NCI-H446 treated with DMSO at 0.1 percent for 48 hours (cell line): Measurements from ENCODE around the gene CST9L.

ENCODE experiments used
- DNase-seq: peaks from one replicate; lab custom pipeline; 2025; lab: John Stamatoyannopoulos, UW

CST9L gene

DNA sequence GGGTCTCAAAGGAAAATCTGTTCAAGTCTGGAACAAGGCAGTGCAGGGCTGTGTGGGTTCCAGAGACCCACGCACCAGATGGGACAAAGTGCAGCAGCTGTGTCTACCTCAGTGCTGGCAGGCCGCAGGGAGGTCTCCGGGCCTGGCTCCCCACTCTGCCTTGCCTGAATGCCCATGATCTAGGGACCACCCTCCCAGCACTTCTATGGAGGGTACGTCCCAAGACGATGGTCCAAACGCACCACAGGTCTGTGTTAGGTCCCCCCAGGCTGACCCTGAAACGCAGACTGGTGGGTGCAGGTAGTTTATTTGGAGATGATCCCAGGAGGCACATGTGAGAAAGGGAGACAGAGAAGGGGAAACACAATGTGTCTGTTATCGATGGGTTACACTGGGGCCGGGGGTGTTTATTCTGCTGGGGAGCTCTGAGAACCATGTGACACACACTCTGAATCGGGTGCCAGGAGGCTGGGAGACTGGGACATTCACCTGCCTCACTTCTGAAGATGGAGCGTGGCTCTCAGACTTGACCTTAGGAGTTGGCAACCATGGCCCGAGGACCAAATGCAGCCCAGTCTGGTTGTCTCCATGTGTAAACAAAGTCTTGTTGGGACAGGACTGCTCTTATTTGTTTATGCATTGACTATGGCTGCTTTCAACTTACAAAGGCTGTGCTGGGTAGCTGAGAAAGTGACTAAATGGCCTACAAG, 21.7 kb downstream of the CST9L start:
- no peak for DNase-seq

- no peak for DNase-seq
Observed at GRCh38 chr20:23544133-23544532, 24.2 kb downstream of the CST9L start.

GRCh38 chr20:23542801-23543200, 25.5 kb downstream of the CST9L start:
- no peak for DNase-seq

- no peak for DNase-seq
Observed at GRCh38 chr20:23541776-23542175, 26.5 kb downstream of the CST9L start.

DNA sequence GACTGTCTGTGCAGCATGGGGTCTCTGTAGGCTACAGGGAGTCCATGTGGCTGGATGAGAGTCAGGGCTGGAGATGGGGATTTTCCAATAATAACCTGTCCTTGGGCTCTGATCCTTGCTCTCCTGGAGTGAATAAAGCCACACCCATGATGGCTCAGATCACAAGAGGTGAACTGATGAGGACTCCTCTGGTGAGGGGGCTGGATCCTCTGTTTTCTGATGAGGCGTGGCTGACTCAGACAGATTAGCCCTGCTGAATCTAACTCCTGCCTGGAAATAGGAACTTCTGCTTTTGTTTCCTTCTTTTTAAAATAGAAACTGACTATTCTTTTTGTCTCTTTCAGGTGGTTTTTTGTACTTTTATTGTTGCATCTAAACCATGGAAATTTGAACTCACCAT, 27.0 kb downstream of the CST9L start:
- no peak for DNase-seq

DNA sequence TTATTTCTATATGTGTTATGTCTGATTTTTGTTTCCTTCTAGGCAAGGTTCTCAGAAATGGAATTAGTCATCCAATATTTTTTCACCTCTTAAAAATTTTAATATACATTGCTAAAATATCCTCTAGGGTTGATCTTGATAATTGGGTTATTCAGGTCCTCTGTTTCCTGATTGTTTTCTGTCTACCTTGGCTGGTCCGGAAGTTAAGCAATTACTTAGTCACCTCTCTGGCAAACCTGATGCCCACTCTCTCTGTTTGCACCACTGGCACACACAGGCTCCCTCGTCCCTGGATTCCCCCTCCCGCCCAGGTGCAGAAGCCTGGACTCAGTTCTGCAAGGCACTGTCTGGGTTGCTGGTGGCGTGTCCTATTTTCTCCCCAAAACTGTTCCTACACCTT, 27.7 kb downstream of the CST9L start:
- no peak for DNase-seq

DNA sequence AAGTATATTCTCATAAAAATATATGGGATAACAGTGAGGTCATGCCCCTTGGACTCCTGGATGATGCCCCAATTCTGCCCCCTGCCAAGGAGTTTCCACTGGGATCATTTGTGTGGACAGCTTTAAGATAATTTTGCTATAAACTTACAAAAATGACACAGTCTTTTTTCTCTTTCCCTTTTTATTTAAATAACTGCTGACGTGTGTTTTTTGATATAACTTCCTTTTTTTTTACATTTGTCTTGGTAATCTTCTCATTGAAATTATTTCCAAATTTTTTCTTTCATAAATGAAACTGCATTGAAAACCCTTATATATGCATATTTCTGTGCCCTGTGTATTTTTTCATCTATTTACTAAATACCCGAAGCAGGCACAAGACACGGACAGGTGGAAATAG, 31.3 kb downstream of the CST9L start:
- no peak for DNase-seq

DNA sequence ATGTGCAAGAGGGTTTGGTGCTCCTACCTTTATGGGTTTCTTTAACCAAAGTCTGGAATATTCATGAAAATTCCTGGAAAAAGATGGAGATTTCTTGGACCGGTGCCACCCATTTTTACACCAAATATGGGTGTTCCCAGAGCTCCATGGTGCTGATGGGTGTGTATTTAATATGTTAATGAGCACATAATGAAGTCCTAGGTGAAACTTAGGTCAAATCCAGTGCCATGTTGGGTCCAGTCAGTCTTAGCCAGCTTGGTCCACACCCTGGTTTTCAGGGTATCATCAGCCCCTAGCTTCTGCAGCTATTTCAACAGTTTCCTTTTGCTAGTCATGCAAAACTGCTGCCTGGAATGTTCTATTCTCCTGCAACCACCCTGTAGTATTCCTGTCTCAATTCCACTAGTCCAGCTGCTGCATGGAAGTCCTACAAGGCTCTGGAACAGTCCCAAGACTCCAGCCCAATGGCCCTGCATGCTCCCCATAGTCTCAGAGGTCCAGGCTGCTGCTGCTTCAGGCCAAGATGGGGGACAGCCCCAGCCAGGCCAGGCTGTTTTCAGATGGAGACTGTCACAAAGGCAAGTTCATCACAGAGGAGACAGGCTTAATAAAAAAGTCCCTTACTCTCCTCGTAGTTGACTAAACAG, 31.8 kb downstream of the CST9L start:
- no peak for DNase-seq

- DNase-seq, result no peak
Observed at GRCh38 chr20:23534801-23535593, 33.3 kb downstream of the CST9L start.

DNA sequence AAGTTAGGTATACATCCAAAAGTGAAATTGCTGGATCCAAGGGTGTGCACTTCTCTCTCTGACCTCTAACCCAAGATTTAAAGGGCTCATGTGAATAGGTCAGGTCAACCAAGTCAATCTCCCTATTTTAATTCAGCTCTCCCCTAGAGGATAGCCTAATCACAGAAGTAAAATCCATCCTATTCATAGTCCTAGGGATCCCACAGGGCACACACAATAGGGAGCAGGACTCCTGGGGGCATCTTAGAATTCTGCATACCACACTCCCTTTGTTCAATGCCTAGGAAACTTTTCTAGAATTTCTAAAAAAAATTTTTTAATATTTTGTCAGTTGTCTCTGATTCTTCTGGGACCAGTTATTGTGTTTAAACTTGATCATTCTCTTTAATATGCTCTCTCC, 35.1 kb downstream of the CST9L start:
- no peak for DNase-seq

- no peak for DNase-seq
Observed at GRCh38 chr20:23532533-23532932, 35.8 kb downstream of the CST9L start.

DNA sequence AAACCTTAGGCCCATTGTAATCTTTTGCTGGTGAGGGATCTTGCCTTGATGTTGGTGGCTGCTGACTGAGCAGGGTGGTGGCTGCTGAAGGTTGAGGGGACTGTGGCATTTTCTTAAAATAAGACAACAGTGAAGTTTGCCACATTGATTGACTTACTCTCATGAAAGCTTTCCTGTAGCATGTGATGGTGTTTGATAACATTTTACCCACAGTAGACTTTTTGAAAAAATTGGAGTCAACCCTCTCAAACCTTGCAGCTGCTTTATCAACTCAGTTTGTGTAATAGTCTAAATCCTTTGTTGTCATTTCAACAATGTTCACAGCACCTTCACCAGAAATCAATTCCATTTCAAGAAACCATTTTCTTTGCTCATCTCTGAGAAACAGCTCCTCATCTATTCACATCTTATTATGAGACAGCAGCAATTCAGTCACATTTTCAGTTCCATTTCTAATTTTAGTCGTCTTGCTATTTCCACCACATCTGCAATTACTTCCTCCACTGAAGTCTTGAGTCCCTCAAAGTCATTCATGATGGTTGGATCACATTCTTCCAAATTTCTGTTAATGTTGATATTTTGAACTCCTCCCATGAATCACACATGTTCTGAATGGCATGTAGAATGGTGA, 37.2 kb downstream of the CST9L start:
- DNase-seq, result no peak

DNA sequence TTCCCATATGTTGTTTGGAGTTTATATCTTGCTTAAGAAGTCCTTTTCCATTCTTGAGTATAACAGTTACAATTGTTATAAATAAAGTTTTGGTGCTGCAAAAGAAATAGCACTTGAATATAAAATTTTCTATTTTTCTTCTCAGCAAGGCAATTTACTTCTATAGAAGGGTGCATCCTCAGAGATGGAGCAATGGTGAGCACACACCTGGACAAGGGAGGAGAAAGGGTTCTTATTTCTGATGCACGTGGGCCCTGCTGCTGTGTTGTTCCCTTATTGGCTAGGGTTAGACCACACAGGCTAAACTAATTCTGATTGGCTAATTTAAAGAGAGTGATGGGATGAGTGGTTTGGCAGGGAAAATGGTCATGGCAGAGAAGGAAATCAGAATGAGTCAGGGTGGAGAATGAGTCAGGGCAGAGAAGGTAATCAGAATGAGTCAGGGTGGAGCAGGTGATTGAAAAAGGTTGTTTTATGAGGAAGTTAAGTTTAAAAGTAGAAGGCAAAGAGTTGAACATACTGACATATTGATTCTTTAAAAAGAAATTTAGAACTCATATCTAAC, 39.3 kb downstream of the CST9L start:
- no peak for DNase-seq

DNA sequence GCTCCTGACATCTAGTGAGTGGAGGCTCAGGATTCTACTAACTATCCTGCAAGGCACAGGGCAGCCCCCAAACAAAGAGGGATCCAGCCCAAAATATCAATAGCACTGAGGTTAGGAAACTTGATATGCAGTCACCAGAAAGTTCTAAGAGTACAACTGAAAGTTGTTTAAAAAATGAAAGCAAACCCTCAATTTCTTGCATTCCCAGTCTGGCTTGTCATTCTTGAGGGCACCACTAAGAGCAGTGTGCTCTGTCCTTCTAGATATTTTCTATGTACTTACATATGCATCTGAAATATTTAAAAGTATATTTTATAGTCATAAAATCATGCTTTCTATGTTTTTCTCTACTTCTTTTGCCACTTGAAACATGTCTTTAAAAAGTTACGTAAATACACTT, 41.4 kb downstream of the CST9L start:
- no peak for DNase-seq

- DNase-seq, result no peak
Observed at GRCh38 chr20:23524146-23524545, 44.1 kb downstream of the CST9L start.

DNA sequence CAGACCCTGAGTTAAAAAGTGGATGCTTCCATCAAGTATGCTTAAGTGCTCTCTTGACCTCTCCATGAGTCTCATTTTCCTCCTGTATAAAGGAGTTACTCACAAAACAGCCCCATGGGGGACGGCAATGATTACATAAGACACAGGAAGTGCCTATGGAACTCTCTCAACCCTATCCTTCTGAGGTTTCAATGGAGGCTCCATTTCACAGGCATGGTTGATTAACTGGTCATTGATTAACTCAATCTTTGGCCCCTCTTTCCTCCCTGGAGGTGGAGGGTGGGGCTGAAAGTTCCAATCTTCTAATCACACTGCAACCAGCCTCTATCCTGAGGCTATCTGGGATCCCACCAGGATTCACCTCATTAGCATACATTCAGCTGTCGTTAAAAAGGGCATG, 48.1 kb downstream of the CST9L start:
- no peak for DNase-seq

GRCh38 chr20:23519556-23519955, 48.7 kb downstream of the CST9L start:
- DNase-seq, result no peak

DNA sequence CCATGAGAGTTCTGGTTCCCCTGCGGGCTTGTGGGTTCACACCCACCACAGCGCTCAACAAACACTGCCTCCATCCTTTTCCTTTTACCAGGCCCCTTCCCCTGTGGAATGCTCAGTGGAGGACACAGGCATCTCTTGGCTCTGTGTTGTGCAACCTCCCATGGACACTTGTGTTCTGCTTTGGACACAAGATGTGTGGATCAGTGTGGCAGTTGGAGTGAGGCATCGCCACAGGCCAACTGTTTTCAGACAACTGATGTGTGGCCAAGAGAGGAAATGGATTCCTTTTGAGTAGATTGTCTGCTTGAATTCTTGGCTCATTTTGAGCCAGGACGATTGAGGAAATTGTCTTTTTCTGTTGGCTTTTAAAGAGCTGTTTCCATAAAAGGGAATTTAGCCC, 50.6 kb downstream of the CST9L start:
- no peak for DNase-seq

DNA sequence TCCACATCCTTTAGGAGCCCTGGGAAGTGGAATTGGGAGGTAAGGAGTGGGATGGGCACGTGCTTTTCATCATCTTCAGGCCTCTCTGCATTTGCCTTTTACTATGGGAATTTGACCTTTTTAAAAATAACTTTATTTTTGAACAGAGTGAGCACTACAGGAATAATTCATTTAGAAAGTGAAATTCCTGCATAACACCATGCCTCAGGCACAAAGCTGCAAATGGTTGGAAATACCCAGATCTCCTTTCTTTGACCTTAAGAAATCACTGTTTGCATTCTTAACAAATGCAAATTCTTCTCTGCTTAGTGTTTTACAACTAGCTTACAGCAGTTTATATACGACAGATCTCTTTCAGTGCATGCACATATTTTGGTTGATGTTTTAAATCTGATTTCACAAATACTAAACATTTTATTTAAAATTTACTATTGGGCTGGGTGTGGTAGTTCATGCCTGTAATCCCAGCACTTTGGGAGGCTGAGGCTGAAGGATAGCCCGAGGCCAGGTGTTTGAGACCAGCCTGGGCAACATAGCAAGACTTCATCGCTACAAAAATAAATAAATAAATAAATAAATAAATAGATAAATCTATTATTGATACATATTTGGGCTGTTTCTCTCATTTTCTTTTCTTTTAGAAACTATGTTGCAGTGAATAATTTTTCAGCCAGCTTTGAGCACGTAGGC, 52.9 kb downstream of the CST9L start:
- DNase-seq, result no peak

GRCh38 chr20:23514848-23515247, 53.4 kb downstream of the CST9L start:
- DNase-seq, result no peak
